Mesenchymal stem cell (in vitro differentiated cells and primary cell): ENCODE data around the gene RNF4.

ENCODE experiments used
- DNase-seq: peaks from one replicate; pipeline ENCODE4 v3.0.0-alpha.2; 2013
- H2AFZ ChIP-seq: one replicate; pipeline ENCODE4 v1.6.1; 2013; ENCODE audit warnings: low read depth, mild to moderate bottlenecking, control low read depth, inconsistent platforms, low read length, moderate library complexity
- H2AK5ac ChIP-seq: 2 replicates; pipeline ENCODE4 v1.6.1; 2013; ENCODE audit warnings: low read length, moderate library complexity, mild to moderate bottlenecking, inconsistent platforms; ENCODE audit not compliant: severe bottlenecking
- H2BK120ac ChIP-seq: one replicate; pipeline ENCODE4 v1.6.1; 2013; ENCODE audit warnings: low read depth, mild to moderate bottlenecking, inconsistent platforms, low read length, moderate library complexity
- H2BK12ac ChIP-seq, 2 experiments: one replicate each; pipeline ENCODE4 v1.6.1; 2013; ENCODE audit warnings: inconsistent platforms in 2 of 2, low read length in 2 of 2, mild to moderate bottlenecking in 2 of 2, moderate library complexity in 2 of 2, control low read depth in 1 of 2
- H2BK15ac ChIP-seq: one replicate; pipeline ENCODE4 v1.6.1; 2013; ENCODE audit warnings: mild to moderate bottlenecking, low read depth, inconsistent platforms; ENCODE audit not compliant: poor library complexity, severe bottlenecking
- H2BK5ac ChIP-seq: 2 replicates; pipeline ENCODE4 v1.6.1; 2013; ENCODE audit warnings: low read depth, mild to moderate bottlenecking, low read length, control low read depth, inconsistent platforms; ENCODE audit not compliant: poor library complexity, severe bottlenecking
- H3K14ac ChIP-seq, 2 experiments: one replicate each; pipeline ENCODE4 v1.6.1; 2013; ENCODE audit warnings: inconsistent platforms in 2 of 2, low read length in 2 of 2, control low read depth in 1 of 2, mild to moderate bottlenecking in 1 of 2, moderate library complexity in 1 of 2
- H3K18ac ChIP-seq, 2 experiments: one replicate each; pipeline ENCODE4 v1.6.1; 2013; ENCODE audit warnings: inconsistent platforms in 2 of 2, low read length in 2 of 2, control low read depth in 1 of 2, low read depth in 1 of 2, mild to moderate bottlenecking in 1 of 2
- H3K23ac ChIP-seq, 2 experiments: one replicate each; pipeline ENCODE4 v1.6.1; 2013; ENCODE audit warnings: inconsistent platforms in 2 of 2, low read length in 2 of 2, mild to moderate bottlenecking in 2 of 2, moderate library complexity in 2 of 2, control low read depth in 1 of 2
- H3K27ac ChIP-seq: 2 replicates; pipeline ENCODE4 v1.5.1; 2013; ENCODE audit warnings: mild to moderate bottlenecking, moderate library complexity, low read length, control low read depth, inconsistent platforms; ENCODE audit not compliant: poor library complexity, severe bottlenecking
- H3K27me3 ChIP-seq, 2 experiments: 2 replicates each; pipeline versions ENCODE4 v1.6.1 to v1.7.0; 2013; ENCODE audit warnings: low read length in 2 of 2, mild to moderate bottlenecking in 2 of 2, moderate library complexity in 2 of 2, control low read depth in 1 of 2, inconsistent platforms in 1 of 2; ENCODE audit not compliant: control insufficient read depth in 1 of 2, insufficient read depth in 1 of 2
- H3K36me3 ChIP-seq, 2 experiments: 2 replicates each; pipeline versions ENCODE4 v1.6.1 to v1.7.0; 2013; ENCODE audit warnings: low read length in 2 of 2, control low read depth in 1 of 2, inconsistent platforms in 1 of 2, low read depth in 1 of 2, mild to moderate bottlenecking in 1 of 2; ENCODE audit not compliant: insufficient read depth in 2 of 2, control insufficient read depth in 1 of 2
- H3K4ac ChIP-seq, 2 experiments: one replicate each; pipeline ENCODE4 v1.6.1; 2013; ENCODE audit warnings: inconsistent platforms in 2 of 2, low read length in 2 of 2, mild to moderate bottlenecking in 2 of 2, moderate library complexity in 2 of 2, control low read depth in 1 of 2, low read depth in 1 of 2
- H3K4me1 ChIP-seq: 2 replicates; pipeline ENCODE4 v1.6.1; 2013; ENCODE audit warnings: low read depth, low read length, control low read depth; ENCODE audit not compliant: control insufficient read depth, insufficient read depth
- H3K4me2 ChIP-seq: 2 replicates; pipeline ENCODE4 v1.6.1; 2013; ENCODE audit warnings: low read length, mild to moderate bottlenecking, inconsistent platforms; ENCODE audit not compliant: poor library complexity, severe bottlenecking
- H3K4me3 ChIP-seq, 2 experiments: 2 replicates each; pipeline versions ENCODE4 v1.5.1 to v1.7.0; 2013; ENCODE audit warnings: low read length in 2 of 2, mild to moderate bottlenecking in 2 of 2, control low read depth in 1 of 2, low read depth in 1 of 2; ENCODE audit not compliant: insufficient read depth in 1 of 2
- H3K79me1 ChIP-seq: replicated peaks from 2 replicates; pipeline ENCODE4 v1.6.1; 2013; ENCODE audit warnings: mild to moderate bottlenecking, control low read depth, low read length, inconsistent platforms; ENCODE audit not compliant: poor library complexity, severe bottlenecking
- H3K9ac ChIP-seq: 2 replicates; pipeline ENCODE4 v1.7.0; 2013; ENCODE audit warnings: mild to moderate bottlenecking, low read length, moderate library complexity
- H3K9me3 ChIP-seq: 2 replicates; pipeline ENCODE4 v1.7.0; 2013; ENCODE audit warnings: mild to moderate bottlenecking, low read length; ENCODE audit not compliant: control insufficient read depth
- H4K8ac ChIP-seq: one replicate; pipeline ENCODE4 v1.6.1; 2013; ENCODE audit warnings: inconsistent platforms, mild to moderate bottlenecking, low read length, moderate library complexity
- H4K91ac ChIP-seq: one replicate; pipeline ENCODE4 v1.6.1; 2013; ENCODE audit warnings: mild to moderate bottlenecking, low read length, inconsistent platforms
- WGBS: methylation state at CpG from one replicate; pipeline ENCODE4 v1.1.7; 2013; ENCODE audit warnings: mixed read lengths; 5-methylcytosine and 5-hydroxymethylcytosine counted together

The RNF4 gene

DNA sequence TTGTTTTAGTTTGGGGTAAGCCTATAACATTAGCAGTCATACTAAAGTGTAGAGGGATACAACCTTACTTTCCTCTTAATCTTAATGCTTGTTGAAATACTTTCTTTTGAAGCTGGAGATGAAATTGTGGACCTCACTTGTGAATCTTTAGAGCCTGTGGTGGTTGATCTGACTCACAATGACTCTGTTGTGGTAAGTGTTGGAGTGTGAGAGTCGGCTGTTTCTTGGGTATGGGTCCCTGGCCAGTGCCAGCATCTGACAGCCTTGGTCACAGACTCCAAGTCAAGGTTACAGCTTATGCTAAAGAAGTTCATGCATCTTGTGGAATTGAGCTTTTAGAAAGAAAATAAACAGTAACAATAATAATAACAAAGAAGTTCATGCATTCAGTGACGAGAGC is 31.6 kb downstream of the RNF4 start:
- Histone ChIP-seq H3K79me1 (peaks cover 35% of the 10 kb centered on the region), H3K18ac (no peak overlapping the region)

GRCh38 chr4:2501034-2501594 is 32.2 kb downstream of the RNF4 start:
- Histone ChIP-seq H2BK15ac (no peak overlapping the region), H3K27ac (no peak overlapping the region), H3K9me3 (no peaks in the 10 kb centered on the region), H3K36me3 (peaks cover 50 to 80% of the 10 kb centered on the region in 2 experiments), H3K4me3 (no peak overlapping the region), H3K23ac (no peak overlapping the region), H3K4me1 (no peaks in the 10 kb centered on the region), H3K14ac (no peak overlapping the region), H3K27me3 (no peaks in the 10 kb centered on the region), H4K8ac (no peak overlapping the region), H2BK120ac (no peak overlapping the region), H2AFZ (no peak overlapping the region), H3K18ac (no peak overlapping the region), H2AK5ac (no peak overlapping the region), H3K79me1 (peaks cover 35% of the 10 kb centered on the region), H3K4ac (no peak overlapping the region), H4K91ac (no peak overlapping the region), H3K9ac (no peak overlapping the region), H3K4me2 (no peak overlapping the region), H2BK12ac (no peak overlapping the region), H2BK5ac (no peak overlapping the region)
- WGBS = 98% methylated on average over 7 of the region's 7 CpGs
- DNase-seq = no peak

More for the DNA sequence above, 31.6 kb downstream of the RNF4 start:
- H3K23ac ChIP-seq = no peak overlapping the region
- H3K14ac ChIP-seq = no peak overlapping the region
- H3K4me1 ChIP-seq = no peaks in the 10 kb centered on the region
- H3K4me3 ChIP-seq = no peak overlapping the region
- no peak overlapping the region for H3K4me2 ChIP-seq
- DNase-seq = no peak
- H2BK5ac ChIP-seq = no peak overlapping the region
- H2BK15ac ChIP-seq = no peak overlapping the region
- H2BK120ac ChIP-seq = no peak overlapping the region
- no peak overlapping the region for H3K4ac ChIP-seq
- no peak overlapping the region for H3K27ac ChIP-seq
- no peak overlapping the region for H2AFZ ChIP-seq
- peaks cover 51 to 79% of the 10 kb centered on the region in 2 experiments for H3K36me3 ChIP-seq
- no peaks in the 10 kb centered on the region for H3K9me3 ChIP-seq
- no peak overlapping the region for H2BK12ac ChIP-seq
- H4K8ac ChIP-seq = no peak overlapping the region
- H4K91ac ChIP-seq = no peak overlapping the region
- H3K27me3 ChIP-seq = no peaks in the 10 kb centered on the region
- WGBS = 98% methylated on average over 2 of the region's 2 CpGs
- H3K9ac ChIP-seq = no peak overlapping the region
- no peak overlapping the region for H2AK5ac ChIP-seq

- H3K4me3 ChIP-seq = no peak overlapping the region
- no peak overlapping the region for H4K91ac ChIP-seq
- no peak overlapping the region for H2AFZ ChIP-seq
- 97% methylated on average over 5 of the region's 5 CpGs for WGBS
- no peak overlapping the region for H2BK12ac ChIP-seq
- no peak overlapping the region for H3K14ac ChIP-seq
- H4K8ac ChIP-seq = no peak overlapping the region
- H2BK5ac ChIP-seq = no peak overlapping the region
- DNase-seq = no peak
- H3K79me1 ChIP-seq = peaks cover 29% of the 10 kb centered on the region
- H3K18ac ChIP-seq = no peak overlapping the region
- H3K36me3 ChIP-seq = peaks cover 38 to 74% of the 10 kb centered on the region in 2 experiments
- no peak overlapping the region for H3K9ac ChIP-seq
- H3K4ac ChIP-seq = no peak overlapping the region
- H3K23ac ChIP-seq = no peak overlapping the region
- no peak overlapping the region for H2AK5ac ChIP-seq
- no peaks in the 10 kb centered on the region for H3K27me3 ChIP-seq
- H2BK15ac ChIP-seq = no peak overlapping the region
- H2BK120ac ChIP-seq = no peak overlapping the region
- no peaks in the 10 kb centered on the region for H3K9me3 ChIP-seq
- H3K4me1 ChIP-seq = peaks cover 4% of the 10 kb centered on the region
- no peak overlapping the region for H3K4me2 ChIP-seq
- no peak overlapping the region for H3K27ac ChIP-seq
These were observed 34.9 kb downstream of the RNF4 start for GRCh38 chr4:2503809-2504208.

GRCh38 chr4:2507259-2507658 is 38.4 kb downstream of the RNF4 start:
- H2AK5ac ChIP-seq = no peak overlapping the region
- no peak overlapping the region for H4K8ac ChIP-seq
- no peak for DNase-seq
- peaks cover 30% of the 10 kb centered on the region for H3K79me1 ChIP-seq
- H3K4me1 ChIP-seq = peaks cover 9% of the 10 kb centered on the region
- no peak overlapping the region for H2BK5ac ChIP-seq
- no peak overlapping the region for H2AFZ ChIP-seq
- no peak overlapping the region for H3K18ac ChIP-seq
- WGBS = 100% methylated on average over 4 of the region's 4 CpGs
- no peak overlapping the region for H2BK120ac ChIP-seq
- no peak overlapping the region for H4K91ac ChIP-seq
- no peaks in the 10 kb centered on the region for H3K27me3 ChIP-seq
- no peak overlapping the region for H3K23ac ChIP-seq
- H2BK15ac ChIP-seq = no peak overlapping the region
- no peak overlapping the region for H3K27ac ChIP-seq
- no peak overlapping the region for H2BK12ac ChIP-seq
- no peak overlapping the region for H3K4ac ChIP-seq
- H3K9me3 ChIP-seq = no peaks in the 10 kb centered on the region
- H3K4me3 ChIP-seq = no peak overlapping the region
- no peak overlapping the region for H3K9ac ChIP-seq
- H3K14ac ChIP-seq = no peak overlapping the region
- H3K36me3 ChIP-seq = peaks cover 45 to 66% of the 10 kb centered on the region in 2 experiments
- H3K4me2 ChIP-seq = no peak overlapping the region
